Neuronal stem cell (in vitro differentiated cells): Measurements from ENCODE around the gene GPR132.

Source experiments
- DNase-seq: peaks from one replicate; pipeline ENCODE4 v3.0.0-alpha.2; 2013; ENCODE audit warnings: low spot score
- H2AFZ ChIP-seq: one replicate; pipeline ENCODE4 v1.6.1; 2013; ENCODE audit warnings: mild to moderate bottlenecking, low read length, inconsistent platforms
- H2AK5ac ChIP-seq: 2 replicates; pipeline ENCODE4 v1.6.1; 2013; ENCODE audit warnings: low read depth, mild to moderate bottlenecking, inconsistent platforms, low read length, moderate library complexity, mixed read lengths
- H2BK120ac ChIP-seq: 2 replicates; pipeline ENCODE4 v1.6.1; 2013; ENCODE audit warnings: low read depth, mild to moderate bottlenecking, inconsistent platforms, low read length, moderate library complexity, mixed read lengths
- H2BK12ac ChIP-seq: one replicate; pipeline ENCODE4 v1.6.1; 2013; ENCODE audit warnings: low read length, inconsistent platforms
- H2BK15ac ChIP-seq: 2 replicates; pipeline ENCODE4 v1.6.1; 2013; ENCODE audit warnings: mild to moderate bottlenecking, low read length, inconsistent platforms, mixed read lengths
- H2BK5ac ChIP-seq: one replicate; pipeline ENCODE4 v1.6.1; 2013; ENCODE audit warnings: inconsistent platforms, mild to moderate bottlenecking, low read length, moderate library complexity
- H3K14ac ChIP-seq: one replicate; pipeline ENCODE4 v1.6.1; 2013; ENCODE audit warnings: low read length, inconsistent platforms
- H3K18ac ChIP-seq: 2 replicates; pipeline ENCODE4 v1.6.1; 2013; ENCODE audit warnings: low read length, inconsistent platforms
- H3K23ac ChIP-seq: 2 replicates; pipeline ENCODE4 v1.6.1; 2013; ENCODE audit warnings: low read depth, mild to moderate bottlenecking, mixed read lengths, low read length, inconsistent platforms; ENCODE audit not compliant: poor library complexity
- H3K27ac ChIP-seq: replicated peaks from 3 replicates; pipeline ENCODE4 v1.5.1; 2013; ENCODE audit warnings: low read length, inconsistent platforms
- H3K27me3 ChIP-seq, 3 experiments: 2 replicates each; pipeline ENCODE4 v1.6.1; 2013; ENCODE audit warnings: low read length in 3 of 3, mild to moderate bottlenecking in 2 of 3, inconsistent platforms in 1 of 3, low read depth in 1 of 3, mixed read lengths in 1 of 3, moderate library complexity in 1 of 3; ENCODE audit not compliant: control insufficient read depth in 3 of 3, insufficient read depth in 3 of 3
- H3K36me3 ChIP-seq, 2 donors: replicated peaks in 1 of 2; 2 replicates each; pipeline ENCODE4 v1.6.1; 2013; ENCODE audit warnings: low read length in 2 of 2; ENCODE audit not compliant: control insufficient read depth in 2 of 2, insufficient read depth in 2 of 2
- H3K4ac ChIP-seq: 2 replicates; pipeline ENCODE4 v1.6.1; 2013; ENCODE audit warnings: inconsistent platforms, mild to moderate bottlenecking, low read length, moderate library complexity
- H3K4me1 ChIP-seq, 2 donors: 1 replicate in 1 of 2; 2 replicates in 1 of 2; pipeline ENCODE4 v1.6.1; 2013; ENCODE audit warnings: low read length in 2 of 2, low read depth in 1 of 2; ENCODE audit not compliant: control insufficient read depth in 2 of 2, insufficient read depth in 1 of 2
- H3K4me2 ChIP-seq: one replicate; pipeline ENCODE4 v1.6.1; 2013; ENCODE audit warnings: mild to moderate bottlenecking, low read length, inconsistent platforms; ENCODE audit not compliant: insufficient read depth, poor library complexity, severe bottlenecking
- H3K4me3 ChIP-seq, 2 donors: 2 replicates each; pipeline ENCODE4 v1.5.1; 2013; ENCODE audit warnings: low read length in 2 of 2, mild to moderate bottlenecking in 2 of 2, inconsistent platforms in 1 of 2, moderate library complexity in 1 of 2
- H3K79me1 ChIP-seq: one replicate; pipeline ENCODE4 v1.6.1; 2013; ENCODE audit warnings: low read depth, mild to moderate bottlenecking, inconsistent platforms, low read length, moderate library complexity
- H3K9ac ChIP-seq: one replicate; pipeline ENCODE4 v1.6.1; 2013; ENCODE audit warnings: mild to moderate bottlenecking, low read depth, low read length, inconsistent platforms; ENCODE audit not compliant: poor library complexity
- H3K9me3 ChIP-seq, 2 donors: replicated peaks in 1 of 2; 2 replicates each; pipeline versions ENCODE3 to v1.6.1; 2013; ENCODE audit warnings: low read length in 2 of 2, mild to moderate bottlenecking in 2 of 2, inconsistent platforms in 1 of 2, low read depth in 1 of 2, mixed read lengths in 1 of 2, moderate library complexity in 1 of 2; ENCODE audit not compliant: control insufficient read depth in 2 of 2, insufficient read depth in 1 of 2
- H4K8ac ChIP-seq: one replicate; pipeline ENCODE4 v1.6.1; 2013; ENCODE audit warnings: low read depth, mild to moderate bottlenecking, inconsistent platforms, low read length, moderate library complexity
- H4K91ac ChIP-seq: one replicate; pipeline ENCODE4 v1.6.1; 2013; ENCODE audit warnings: low read length, low read depth, mild to moderate bottlenecking, inconsistent platforms; ENCODE audit not compliant: poor library complexity
- WGBS, 2 donors: extraction: QIAGEN DNeasy Blood & Tissue Kit; methylation state at CpG; one replicate each; pipeline ENCODE4 v1.1.7; 2013; ENCODE audit warnings: missing lambda C conversion rate in 2 of 2, mixed read lengths in 1 of 2; ENCODE audit not compliant: insufficient read length in 2 of 2, insufficient replicate concordance in 1 of 2; ENCODE audit errors: extremely low coverage in 2 of 2; 5-methylcytosine and 5-hydroxymethylcytosine counted together

GPR132 gene

GRCh38 chr14:105026802-105027563, 38.2 kb downstream of the GPR132 start:
- Histone ChIP-seq H3K4me2 (no peak overlapping the region), H3K18ac (no peak overlapping the region), H3K4me1 (peaks cover 0 to 2% of the 10 kb centered on the region in 2 donors), H2BK15ac (no peak overlapping the region), H3K36me3 (no peaks in the 10 kb centered on the region), H2BK12ac (no peak overlapping the region), H2AFZ (no peak overlapping the region), H3K27ac (no peak overlapping the region), H3K9ac (no peak overlapping the region), H3K9me3 (no peaks in the 10 kb centered on the region), H2BK5ac (no peak overlapping the region), H2BK120ac (no peak overlapping the region), H3K23ac (no peak overlapping the region), H3K4ac (no peak overlapping the region), H3K4me3 (no peak overlapping the region), H3K14ac (no peak overlapping the region), H3K27me3 (peaks cover 0 to 11% (median 2%) of the 10 kb centered on the region in 3 experiments), H3K79me1 (no peaks in the 10 kb centered on the region), H4K8ac (no peak overlapping the region), H4K91ac (no peak overlapping the region), H2AK5ac (no peak overlapping the region)
- DNase-seq = no peak
- WGBS, 2 donors = no CpG with 5 or more reads among the region's 1 CpG

- no peak for DNase-seq
- no peaks in the 10 kb centered on the region for H3K36me3 ChIP-seq
- H3K79me1 ChIP-seq = no peaks in the 10 kb centered on the region
- no peak overlapping the region for H3K4me3 ChIP-seq
- H2BK5ac ChIP-seq = no peak overlapping the region
- H3K27ac ChIP-seq = no peak overlapping the region
- no peak overlapping the region for H3K23ac ChIP-seq
- no peak overlapping the region for H4K8ac ChIP-seq
- H3K27me3 ChIP-seq = peaks cover 0 to 6% (median 2%) of the 10 kb centered on the region in 3 experiments
- H3K14ac ChIP-seq = no peak overlapping the region
- H4K91ac ChIP-seq = no peak overlapping the region
- no peak overlapping the region for H3K9ac ChIP-seq
- H2AFZ ChIP-seq = no peak overlapping the region
- no peak overlapping the region for H3K4me2 ChIP-seq
- H2BK12ac ChIP-seq = no peak overlapping the region
- H3K18ac ChIP-seq = no peak overlapping the region
- H3K4ac ChIP-seq = no peak overlapping the region
- no peaks in the 10 kb centered on the region for H3K9me3 ChIP-seq
- no CpG with 5 or more reads among the region's 16 CpGs for WGBS, 2 donors
- H2BK15ac ChIP-seq = no peak overlapping the region
- H2AK5ac ChIP-seq = no peak overlapping the region
- H3K4me1 ChIP-seq = peaks cover 2 to 4% of the 10 kb centered on the region in 2 donors
- H2BK120ac ChIP-seq = no peak overlapping the region
Observed at GRCh38 chr14:105026033-105026785, 39.0 kb downstream of the GPR132 start.

GRCh38 chr14:105025429-105025828, 39.8 kb downstream of the GPR132 start:
- Histone ChIP-seq H3K4me3 (no peak overlapping the region), H3K18ac (no peak overlapping the region), H3K27ac (no peak overlapping the region), H2BK120ac (no peak overlapping the region), H3K23ac (no peak overlapping the region), H3K4ac (no peak overlapping the region), H3K14ac (no peak overlapping the region), H3K9me3 (no peaks in the 10 kb centered on the region), H3K9ac (no peak overlapping the region), H2BK5ac (no peak overlapping the region), H3K27me3 (peaks cover 0 to 2% (median 0%) of the 10 kb centered on the region in 3 experiments), H3K79me1 (no peaks in the 10 kb centered on the region), H3K4me1 (peaks cover 2 to 4% of the 10 kb centered on the region in 2 donors), H2AK5ac (no peak overlapping the region), H2BK15ac (no peak overlapping the region), H2BK12ac (no peak overlapping the region), H2AFZ (no peak overlapping the region), H4K91ac (no peak overlapping the region), H3K4me2 (no peak overlapping the region), H3K36me3 (no peaks in the 10 kb centered on the region), H4K8ac (no peak overlapping the region)
- no peak for DNase-seq
- no CpG with 5 or more reads among the region's 6 CpGs for WGBS, 2 donors

- Histone ChIP-seq H3K27ac (no peak overlapping the region), H3K27me3 (peaks cover 0 to 2% (median 0%) of the 10 kb centered on the region in 3 experiments), H3K14ac (no peak overlapping the region), H3K4me2 (no peak overlapping the region), H4K91ac (no peak overlapping the region), H3K79me1 (peaks cover 3% of the 10 kb centered on the region), H3K18ac (no peak overlapping the region), H3K4me3 (no peak overlapping the region), H4K8ac (no peak overlapping the region), H2BK15ac (no peak overlapping the region), H2BK12ac (no peak overlapping the region), H3K9me3 (no peaks in the 10 kb centered on the region), H2AFZ (no peak overlapping the region), H3K36me3 (peaks cover 4 to 13% of the 10 kb centered on the region in 2 donors), H3K9ac (no peak overlapping the region), H3K4ac (no peak overlapping the region), H2BK120ac (no peak overlapping the region), H2BK5ac (no peak overlapping the region), H3K4me1 (peaks cover 9 to 11% of the 10 kb centered on the region in 2 donors), H3K23ac (no peak overlapping the region), H2AK5ac (no peak overlapping the region)
- WGBS, 2 donors = no CpG with 5 or more reads among the region's 4 CpGs
- no peak for DNase-seq
Observed at GRCh38 chr14:105023791-105024480, 41.3 kb downstream of the GPR132 start.
